ENCODE data around the gene LZTS3.
"Not testable (repeated sequence)": the region's sequence is repeated elsewhere in the genome, so short reads cannot be mapped to it uniquely, and the experiment has no call there.

LZTS3 gene

DNA sequence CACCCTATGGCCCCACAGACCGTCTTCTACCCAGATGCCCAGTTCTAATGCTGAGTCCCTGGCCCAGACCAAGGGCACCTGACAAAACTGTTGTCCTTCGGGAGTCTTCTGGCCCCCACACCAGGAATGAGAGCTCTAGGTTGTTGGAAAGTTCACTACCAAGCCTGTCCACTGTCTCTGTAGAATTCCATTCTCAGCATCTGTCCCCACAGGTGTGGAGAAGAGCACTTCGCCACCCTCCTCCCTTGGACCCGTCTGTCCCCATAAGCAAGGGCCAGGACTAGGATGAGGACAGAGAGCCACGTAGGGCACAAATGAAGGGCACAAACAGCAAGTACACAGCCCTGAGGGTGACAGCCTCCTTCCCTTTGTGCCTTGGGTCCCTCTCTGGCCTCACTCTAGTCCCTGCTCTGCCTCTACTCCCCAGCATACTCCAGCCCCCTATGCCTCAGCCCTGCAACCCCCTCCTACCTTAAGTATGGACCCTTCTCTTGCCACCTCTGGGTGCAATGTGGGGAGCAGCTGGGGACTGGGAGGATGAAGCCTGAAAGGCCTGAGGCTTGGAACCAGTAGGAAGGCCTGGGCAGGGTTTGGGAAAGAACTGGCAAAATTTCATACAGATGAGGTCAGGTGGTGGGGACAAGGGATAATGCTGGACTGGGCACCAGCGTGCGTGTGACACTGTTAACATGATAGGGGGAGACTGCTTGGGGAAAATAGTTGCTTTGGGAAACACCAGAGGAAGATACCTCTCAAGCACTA is 4.3 kb downstream of the LZTS3 start:
- FAIRE-seq (no peak), DNase-seq (ENCODE audit: insufficient read length, low spot score) (no peak)

DNA sequence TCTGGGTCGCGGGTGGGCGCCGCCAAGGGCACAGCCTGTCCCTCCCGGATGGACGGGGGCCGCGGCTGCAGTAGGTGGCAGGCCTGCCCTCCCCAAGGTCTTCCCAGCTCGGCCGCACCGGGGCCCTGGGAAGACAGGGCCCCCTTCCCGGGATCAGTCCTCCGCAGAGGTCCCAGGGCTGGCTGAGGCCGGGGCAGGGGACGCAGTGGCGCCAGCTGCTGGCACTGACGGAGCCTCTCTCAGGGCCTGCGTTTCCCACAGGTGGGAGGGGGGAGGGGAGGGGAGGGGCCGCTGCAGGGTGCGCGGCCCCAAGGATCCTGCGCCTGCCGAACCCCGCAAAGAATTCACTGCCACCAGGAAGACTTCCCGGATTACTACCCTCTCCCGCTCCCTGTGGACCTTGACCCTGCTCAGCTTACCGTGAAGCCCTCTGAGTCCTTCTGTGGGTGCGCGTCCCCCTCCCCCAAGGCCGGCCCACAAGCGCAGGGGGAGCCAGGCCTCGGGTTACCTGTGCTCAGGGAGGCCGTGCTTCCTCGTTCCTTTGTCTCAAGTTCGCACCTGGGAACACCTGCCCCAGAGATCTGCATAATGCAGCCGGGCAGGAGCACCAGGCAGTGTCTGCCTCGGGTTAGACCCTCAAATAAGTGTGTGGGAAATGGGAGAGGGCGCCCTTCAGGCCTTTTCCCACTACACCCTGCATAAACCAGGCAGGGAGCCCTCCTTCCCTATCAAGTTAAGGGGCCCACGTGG is 5.1 kb downstream of the LZTS3 start:
- DNase-seq (ENCODE audit: insufficient read length, low spot score): no peak
- no peak for FAIRE-seq

- DNase-seq (ENCODE audit: insufficient read length, low spot score) (no peak), FAIRE-seq (no peak)
Measured at GRCh38 chr20:3167738-3168078, 5.6 kb downstream of the LZTS3 start.

DNA sequence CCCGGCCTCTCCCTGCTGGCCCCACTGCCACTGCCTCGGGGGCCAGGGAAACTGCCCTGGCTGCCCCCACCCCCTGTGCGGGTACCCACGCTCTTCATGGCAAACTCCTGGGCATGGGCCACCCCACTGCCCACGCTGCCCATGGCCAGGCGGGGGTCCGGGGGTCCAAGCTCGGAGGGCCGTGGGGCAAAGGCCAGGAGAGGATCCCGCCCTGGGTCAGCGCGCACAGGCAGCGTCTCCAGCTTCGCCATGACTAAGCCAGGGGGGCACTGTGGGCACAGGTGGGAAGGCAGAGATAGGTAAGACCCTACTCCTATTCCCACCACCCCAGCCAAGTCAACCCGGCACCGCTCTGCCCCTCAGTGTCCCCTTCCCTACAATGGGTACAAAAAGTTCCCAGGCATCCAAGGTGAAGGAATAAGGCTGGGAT is 6.4 kb downstream of the LZTS3 start:
- no peak for DNase-seq (ENCODE audit: insufficient read length, low spot score)
- no peak for FAIRE-seq

GRCh38 chr20:3166338-3166912 is 6.9 kb downstream of the LZTS3 start:
- no peak for DNase-seq (ENCODE audit: insufficient read length, low spot score)
- no peak for FAIRE-seq

DNA sequence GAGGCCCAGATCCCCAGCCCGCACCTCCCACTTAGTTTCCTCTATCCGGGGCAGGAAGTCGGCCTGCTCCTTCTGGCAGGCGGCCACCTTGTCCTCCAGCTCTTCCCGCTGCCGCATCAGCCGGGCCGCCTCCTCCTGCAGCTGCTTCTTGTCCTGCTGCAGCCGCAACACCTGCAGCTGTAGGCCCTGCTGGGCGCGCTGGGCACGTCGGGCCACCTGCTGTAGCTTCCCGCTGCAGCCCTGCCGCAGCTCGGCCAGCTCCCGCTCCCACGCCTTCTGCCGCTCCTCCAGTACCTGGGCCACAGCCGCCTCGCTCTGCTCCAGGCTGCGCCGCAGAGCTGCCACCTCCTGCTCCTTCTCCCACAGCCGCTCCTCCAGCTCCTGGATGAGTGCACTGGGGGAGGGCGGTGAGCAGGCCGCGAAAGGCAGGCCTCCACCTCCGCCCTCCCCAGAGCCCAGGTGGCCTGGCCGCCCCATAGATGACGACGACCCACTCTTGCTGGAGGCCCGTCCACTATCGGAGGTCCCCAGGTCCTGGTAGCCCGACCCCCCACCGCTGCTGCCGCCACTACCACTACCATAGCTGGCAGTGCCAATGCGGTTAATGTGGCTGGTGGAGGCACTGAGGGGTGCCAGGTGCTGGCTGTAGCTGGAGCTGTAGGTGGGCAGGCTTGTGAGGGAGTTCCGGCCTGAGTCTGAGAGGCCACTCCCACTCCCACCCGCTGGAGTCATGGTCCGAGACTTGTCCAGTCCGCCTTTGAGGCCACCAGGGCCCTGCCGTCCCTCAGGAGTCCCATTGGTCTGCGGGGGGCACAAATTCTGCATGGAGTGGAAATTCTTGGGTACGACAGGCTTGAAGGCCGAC is 7.6 kb downstream of the LZTS3 start:
- FAIRE-seq (no peak), DNase-seq (ENCODE audit: insufficient read length, low spot score) (no peak)

DNA sequence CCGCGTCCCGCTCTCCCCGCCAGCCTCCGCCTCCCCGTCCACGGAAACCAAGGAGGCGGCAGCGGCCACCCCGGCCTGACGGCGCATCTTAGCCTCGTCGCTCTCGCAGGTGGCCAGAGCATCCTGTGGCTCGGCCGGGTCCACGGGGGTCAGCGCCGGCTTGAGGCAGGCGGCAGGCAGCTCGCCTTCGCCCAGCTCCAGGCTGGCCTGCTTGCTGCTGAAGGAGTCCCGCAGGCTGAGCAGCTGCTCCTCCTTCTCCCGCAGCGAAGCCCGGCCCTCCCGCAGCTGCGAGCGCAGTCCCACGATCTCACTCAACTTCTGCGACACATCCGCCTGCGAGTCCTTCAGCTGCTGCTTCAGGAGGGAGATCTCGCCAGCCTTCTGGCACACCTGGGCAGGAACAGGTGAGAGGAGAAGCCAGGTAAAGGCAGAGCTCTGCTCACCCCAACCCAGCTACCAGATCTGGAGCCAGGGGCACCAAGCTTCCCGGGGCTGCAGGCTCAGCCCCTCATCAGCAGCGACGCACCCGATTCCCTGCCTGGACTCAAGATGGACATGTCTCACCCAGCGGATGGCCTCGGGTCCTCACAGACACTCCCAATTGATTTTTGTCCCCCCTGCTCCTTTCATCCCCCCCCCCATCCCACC is 8.5 kb downstream of the LZTS3 start:
- FAIRE-seq (no peak), DNase-seq (ENCODE audit: insufficient read length, low spot score) (no peak)

DNA sequence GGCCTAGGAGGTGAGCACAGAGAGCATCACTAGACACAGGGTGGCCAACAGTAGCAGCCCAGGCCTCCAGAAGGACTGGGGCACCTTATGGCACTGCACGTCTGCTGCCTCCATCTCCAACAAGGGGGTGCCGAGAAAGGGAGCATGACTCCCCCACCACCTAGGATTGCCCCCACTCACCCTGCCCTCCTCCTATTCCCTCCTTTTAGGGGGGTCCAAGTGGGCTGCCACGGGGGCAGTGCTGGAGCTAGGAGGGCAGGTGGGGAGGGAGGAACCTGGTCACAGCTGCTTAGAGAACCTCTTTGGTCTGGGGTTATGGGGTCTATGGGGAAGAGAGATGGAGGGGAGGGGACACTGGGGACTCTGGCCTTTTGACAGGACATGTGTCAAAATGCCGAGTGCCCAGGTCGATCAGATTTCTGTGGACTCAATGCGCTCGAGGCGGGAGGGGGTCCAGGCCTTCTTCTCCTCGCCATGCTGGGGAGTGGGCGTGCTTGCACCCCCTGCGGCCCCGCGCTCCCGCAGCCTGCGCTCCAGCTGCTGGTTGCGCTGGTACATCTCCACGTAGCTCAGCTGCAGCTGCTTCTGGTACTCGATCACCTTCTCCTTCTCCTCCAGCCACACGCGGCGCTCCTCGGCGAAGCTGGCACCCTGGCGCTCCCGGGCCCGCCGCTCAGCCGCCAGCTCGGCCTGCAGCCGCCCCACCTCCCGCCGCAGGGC is 9.1 kb downstream of the LZTS3 start:
- DNase-seq (ENCODE audit: insufficient read length, low spot score) (no peak), FAIRE-seq (no peak)

DNA sequence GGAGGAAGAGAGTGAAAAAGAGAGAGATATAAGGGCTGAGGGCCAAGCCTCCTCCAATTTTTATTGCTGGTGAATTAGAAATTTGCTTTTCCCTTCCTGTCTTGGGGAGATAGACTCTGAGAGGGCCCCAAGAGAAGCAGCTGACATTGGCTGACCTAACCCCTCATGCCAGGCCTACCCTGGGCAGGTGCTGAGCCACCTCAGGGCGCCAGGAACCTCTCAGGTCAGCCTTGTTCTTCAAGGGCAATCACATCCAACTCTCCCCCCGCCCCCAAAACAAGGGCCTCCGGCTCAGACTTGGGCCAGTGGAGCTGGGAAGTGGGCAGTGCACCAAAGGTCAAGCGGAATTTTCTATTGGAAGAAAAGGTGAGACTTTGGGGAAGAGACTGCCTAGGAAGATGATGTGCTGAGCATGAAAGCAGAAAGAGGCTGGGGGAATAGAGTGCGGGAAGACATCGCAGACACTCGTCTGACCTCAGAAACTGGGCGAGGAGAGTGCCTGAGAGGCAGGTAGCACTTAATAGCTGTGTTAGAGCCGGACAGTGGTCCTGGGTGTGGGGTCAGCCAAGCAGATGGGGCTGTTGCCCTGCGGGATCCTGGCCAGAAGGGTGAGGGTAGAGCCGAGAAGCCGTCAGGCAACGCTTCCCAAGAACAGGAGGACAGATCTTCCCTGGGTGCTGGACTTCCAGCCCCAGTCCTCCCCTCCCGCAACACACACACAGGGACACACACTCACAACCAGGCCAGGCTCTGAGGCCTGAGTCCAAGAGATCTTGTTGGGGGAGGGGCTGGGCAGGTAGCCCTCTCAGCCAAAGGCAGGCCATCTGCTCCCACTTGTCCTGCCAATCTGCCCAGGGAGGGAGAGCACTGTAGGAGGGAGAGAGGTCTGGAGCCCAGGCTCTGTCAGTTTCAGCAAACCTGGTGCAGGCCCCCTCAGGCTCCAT is 10.0 kb downstream of the LZTS3 start:
- DNase-seq (ENCODE audit: insufficient read length, low spot score) (peak; percentile 7), FAIRE-seq (no peak)

GRCh38 chr20:3162080-3162611 is 11.2 kb downstream of the LZTS3 start:
- no peak for FAIRE-seq
- peak; percentile 17 for DNase-seq (ENCODE audit: insufficient read length, low spot score)

- peak; percentile 10 for DNase-seq (ENCODE audit: insufficient read length, low spot score)
- FAIRE-seq: peak; percentile 33
Measured at GRCh38 chr20:3161316-3162079, 11.9 kb downstream of the LZTS3 start.

DNA sequence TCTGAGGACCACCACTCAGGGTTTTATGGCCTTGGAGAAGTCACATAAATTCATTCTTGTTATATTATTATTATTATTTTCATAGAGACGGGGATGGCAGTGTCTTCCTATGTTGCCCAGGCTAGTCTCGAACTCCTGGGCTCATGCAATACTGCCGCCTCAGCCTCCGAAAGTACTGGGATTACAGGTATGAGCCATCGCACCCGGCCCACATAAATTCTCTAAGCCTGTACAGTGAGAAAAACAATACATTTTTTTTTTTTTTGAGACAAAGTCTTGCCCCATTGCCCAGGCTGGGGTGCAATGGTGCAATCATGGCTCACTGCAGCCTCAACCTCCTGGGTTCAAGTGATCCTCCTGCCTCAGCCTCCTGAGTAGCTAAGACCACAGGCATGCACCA is 12.9 kb downstream of the LZTS3 start:
- no peak for DNase-seq (ENCODE audit: insufficient read length, low spot score)
- no peak for FAIRE-seq

- DNase-seq (ENCODE audit: insufficient read length, low spot score) (peak; percentile 9), FAIRE-seq (no peak)
Measured at GRCh38 chr20:3158968-3159431, 14.3 kb downstream of the LZTS3 start.

DNA sequence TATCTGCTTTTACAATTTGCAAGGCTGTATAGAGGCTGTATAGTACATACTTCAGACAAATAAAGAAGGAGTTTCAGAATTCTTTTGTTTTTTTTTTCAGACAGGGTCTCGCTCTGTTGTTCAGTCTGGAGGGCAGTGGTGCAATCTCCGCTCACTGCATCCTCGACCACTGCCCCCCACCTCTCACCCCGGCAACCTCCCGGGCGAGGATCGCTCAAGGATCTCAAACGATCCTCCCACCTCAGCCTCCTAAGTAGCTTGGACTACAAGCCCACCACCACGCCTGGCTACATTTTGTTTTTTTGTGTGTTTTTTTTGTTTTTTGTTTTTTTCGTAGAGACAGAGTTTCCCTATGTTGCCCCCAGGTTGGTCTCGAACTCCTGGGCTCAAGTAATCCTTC is 15.5 kb downstream of the LZTS3 start:
- FAIRE-seq: no peak
- no peak for DNase-seq (ENCODE audit: insufficient read length, low spot score)

DNA sequence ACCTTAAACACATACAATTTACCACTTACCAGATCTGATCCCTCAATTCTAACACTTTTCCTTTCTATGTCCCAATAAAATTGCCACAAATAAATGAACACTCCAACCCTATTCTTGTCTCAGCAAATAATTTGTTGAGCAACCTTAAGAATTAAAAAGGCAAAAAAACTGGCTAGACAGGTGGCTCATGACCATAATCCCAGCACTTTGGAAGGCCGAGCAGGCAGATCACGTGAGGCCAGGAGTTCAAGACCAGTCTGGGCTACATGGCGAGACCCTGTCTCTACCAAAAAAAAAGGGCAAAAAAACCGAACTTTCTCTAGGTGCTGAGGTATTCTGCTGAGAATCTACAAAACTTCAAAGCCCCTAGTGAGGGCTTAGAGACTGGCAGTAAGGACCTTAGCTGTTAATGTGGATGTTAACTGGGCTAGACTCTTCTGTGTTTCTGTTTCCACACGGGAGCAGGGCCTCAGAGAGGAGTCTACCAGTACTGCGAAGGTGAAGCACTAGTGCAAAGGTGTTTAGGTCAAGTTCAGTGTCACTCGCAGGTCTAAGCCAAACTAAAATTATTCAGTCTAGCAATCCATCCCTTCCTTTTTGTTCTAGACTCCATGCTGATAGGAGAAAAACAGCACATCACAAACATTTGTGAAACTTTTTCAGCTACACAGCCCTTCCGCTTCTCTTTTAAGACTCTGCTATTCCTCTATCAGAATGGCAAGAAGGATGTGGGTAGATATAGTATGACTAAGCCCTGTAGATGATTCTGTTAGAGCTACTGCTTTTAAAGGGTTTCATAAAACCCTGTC is 16.3 kb downstream of the LZTS3 start:
- DNase-seq (ENCODE audit: insufficient read length, low spot score) (no peak), FAIRE-seq (peak; percentile 80)

GRCh38 chr20:3152057-3152644 is 21.2 kb downstream of the LZTS3 start:
- DNase-seq (ENCODE audit: insufficient read length, low spot score): not testable (repeated sequence)

More at GRCh38 chr20:3152057-3152644, 21.2 kb downstream of the LZTS3 start:
- not testable (repeated sequence) for FAIRE-seq
